ENCODE measurements around the gene OAF.
A peak's percentile ranks its signal among the peaks of the same experiment; 100 is the strongest.

Gene OAF

DNA sequence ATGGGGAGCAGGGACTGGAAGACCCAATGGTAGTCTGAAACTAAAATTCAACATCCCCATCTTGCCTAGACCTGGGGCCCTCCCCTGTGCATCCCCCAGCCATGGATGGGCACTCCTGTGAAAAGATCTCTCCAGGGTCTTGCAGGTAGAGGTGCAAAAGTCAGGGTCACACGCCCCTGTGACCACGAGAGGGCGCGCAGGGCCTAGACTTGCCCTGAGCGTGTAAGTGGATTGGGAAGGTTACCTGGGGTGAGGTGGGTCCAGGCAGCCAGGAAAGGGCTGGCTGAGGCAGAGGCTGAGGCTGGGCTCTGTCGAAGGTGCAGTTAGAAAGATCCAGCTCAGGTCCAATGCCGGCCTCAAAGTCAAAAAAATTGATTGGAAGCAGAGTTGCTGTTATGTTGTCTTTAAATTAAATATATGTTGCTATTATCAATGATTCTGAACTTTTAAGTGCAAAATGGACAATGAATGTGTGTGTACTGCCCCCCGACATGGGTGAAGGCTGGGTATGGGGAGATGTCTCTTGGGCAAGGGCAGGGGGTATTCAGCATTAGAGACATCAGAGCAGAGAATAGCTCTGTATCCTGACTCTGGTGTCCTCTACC lies 24.3 kb downstream of the OAF start:
- Histone ChIP-seq H3K36me3 (ENCODE audit: insufficient read depth, low read length) (no peaks in the 10 kb centered on the region), H3K9ac (ENCODE audit: insufficient read length) (no peak overlapping the region), H3K27ac (no peak overlapping the region), H3K9me3 (ENCODE audit: low read depth, low read length) (no peaks in the 10 kb centered on the region), H3K4me3 (no peak overlapping the region)
- TF ChIP-seq POLR2AphosphoS5 (IDR thresholded peaks at IDR 0.05; ENCODE audit: borderline replicate concordance, low read depth, low read length) = no peak
- TF ChIP-seq EZH2 (IDR thresholded peaks at IDR 0.05) = no peak
- no peak for DNase-seq (ENCODE audit: low read depth, low spot score)

DNA sequence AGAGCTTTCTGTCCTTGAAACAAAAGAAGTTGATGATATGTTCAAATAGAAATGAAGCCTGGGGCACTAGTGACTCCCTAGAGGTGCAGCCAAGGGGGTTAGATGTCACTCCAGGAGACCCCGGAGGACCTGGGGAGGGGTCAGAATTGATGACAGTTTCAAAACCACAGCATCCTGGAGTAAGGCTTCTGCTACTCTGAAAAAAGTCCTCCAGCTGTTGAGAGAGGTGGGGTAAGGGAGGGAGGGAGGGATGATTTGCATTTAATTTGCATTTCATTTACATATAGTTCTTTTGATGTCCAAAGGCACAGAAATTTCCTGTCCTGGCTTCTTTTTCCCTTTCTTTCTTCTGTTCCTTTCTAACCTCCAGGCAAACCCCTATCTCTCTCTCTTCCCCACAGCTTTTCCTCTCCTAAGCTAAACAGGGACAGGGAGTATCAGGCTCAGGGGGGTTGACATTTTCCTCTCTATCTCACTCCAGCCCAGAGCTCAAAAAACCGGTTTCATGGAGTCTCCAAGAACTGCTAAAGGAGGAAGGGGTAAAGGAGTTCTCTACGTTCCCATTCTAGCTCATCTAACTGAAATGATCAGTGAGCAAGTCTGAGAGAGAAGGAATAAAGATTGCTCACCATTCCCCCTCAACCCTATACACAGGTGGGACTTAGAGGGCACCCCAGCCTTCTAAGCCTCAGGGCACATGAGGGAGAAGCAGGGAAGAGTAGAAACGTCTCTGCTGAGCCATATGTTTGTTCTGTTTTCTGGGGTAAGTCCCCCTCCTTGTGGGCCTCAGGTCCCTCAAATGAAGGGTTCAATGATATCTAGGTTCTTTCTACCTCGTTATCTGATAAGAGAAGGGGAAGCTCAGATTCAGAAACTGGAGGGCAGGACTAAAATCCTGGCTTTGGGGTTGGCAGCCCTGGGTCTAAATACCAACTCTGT lies 25.6 kb downstream of the OAF start:
- peak overlapping the region; percentile 64; the same call in 1 of the 2 replicates for H3K27ac ChIP-seq
- no peaks in the 10 kb centered on the region for H3K36me3 ChIP-seq (ENCODE audit: insufficient read depth, low read length)
- H3K4me3 ChIP-seq = no peak overlapping the region
- DNase-seq (ENCODE audit: low read depth, low spot score) = peak; percentile 28
- H3K9ac ChIP-seq (ENCODE audit: insufficient read length) = no peak overlapping the region
- no peaks in the 10 kb centered on the region for H3K9me3 ChIP-seq (ENCODE audit: low read depth, low read length)
- TF ChIP-seq POLR2AphosphoS5 (IDR thresholded peaks at IDR 0.05; ENCODE audit: borderline replicate concordance, low read depth, low read length) (peak; percentile 85), EZH2 (IDR thresholded peaks at IDR 0.05) (no peak)

DNA sequence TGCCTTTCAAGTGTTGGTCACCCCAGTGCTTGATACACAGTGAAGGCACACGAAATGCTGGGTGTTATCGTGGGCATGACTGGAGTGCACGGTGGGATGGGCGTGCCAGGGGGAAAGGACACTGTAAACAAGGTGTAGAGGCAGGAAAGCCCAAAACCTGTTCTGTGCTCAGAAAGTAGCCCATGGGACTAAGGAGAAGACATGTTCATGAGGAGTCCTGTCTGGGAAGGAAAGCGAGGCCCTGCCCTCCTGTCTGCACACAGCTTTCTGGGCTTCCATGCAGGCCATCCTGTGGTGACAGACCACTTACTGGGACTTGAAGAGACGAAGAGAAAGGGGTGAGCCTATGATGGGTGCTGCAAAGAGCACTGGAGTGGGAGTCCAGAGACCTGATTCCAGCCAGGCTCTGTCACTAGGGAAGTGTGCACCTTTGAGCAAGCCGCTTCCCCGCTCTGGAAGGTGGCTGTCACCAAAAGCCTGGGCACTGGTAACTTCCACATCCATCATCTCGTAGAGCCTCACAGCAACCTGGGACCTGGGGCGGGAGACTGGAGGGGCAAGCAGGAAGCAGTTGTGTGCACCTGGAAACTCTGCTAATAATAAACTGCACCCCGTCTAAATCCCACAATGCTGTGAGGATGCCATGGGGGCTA lies 28.3 kb downstream of the OAF start:
- Histone ChIP-seq H3K9ac (ENCODE audit: insufficient read length) (no peak overlapping the region), H3K36me3 (ENCODE audit: insufficient read depth, low read length) (no peaks in the 10 kb centered on the region), H3K27ac (no peak overlapping the region), H3K4me3 (no peak overlapping the region), H3K9me3 (ENCODE audit: low read depth, low read length) (no peaks in the 10 kb centered on the region)
- TF ChIP-seq EZH2 (IDR thresholded peaks at IDR 0.05) = no peak
- no peak for TF ChIP-seq POLR2AphosphoS5 (IDR thresholded peaks at IDR 0.05; ENCODE audit: borderline replicate concordance, low read depth, low read length)
- TF ChIP-seq FOXP2 (optimal IDR thresholded peaks at IDR 0.05; ENCODE audit: control extremely low read depth, extremely low read length, insufficient read depth) = no peak
- DNase-seq (ENCODE audit: low read depth, low spot score) = no peak

DNA sequence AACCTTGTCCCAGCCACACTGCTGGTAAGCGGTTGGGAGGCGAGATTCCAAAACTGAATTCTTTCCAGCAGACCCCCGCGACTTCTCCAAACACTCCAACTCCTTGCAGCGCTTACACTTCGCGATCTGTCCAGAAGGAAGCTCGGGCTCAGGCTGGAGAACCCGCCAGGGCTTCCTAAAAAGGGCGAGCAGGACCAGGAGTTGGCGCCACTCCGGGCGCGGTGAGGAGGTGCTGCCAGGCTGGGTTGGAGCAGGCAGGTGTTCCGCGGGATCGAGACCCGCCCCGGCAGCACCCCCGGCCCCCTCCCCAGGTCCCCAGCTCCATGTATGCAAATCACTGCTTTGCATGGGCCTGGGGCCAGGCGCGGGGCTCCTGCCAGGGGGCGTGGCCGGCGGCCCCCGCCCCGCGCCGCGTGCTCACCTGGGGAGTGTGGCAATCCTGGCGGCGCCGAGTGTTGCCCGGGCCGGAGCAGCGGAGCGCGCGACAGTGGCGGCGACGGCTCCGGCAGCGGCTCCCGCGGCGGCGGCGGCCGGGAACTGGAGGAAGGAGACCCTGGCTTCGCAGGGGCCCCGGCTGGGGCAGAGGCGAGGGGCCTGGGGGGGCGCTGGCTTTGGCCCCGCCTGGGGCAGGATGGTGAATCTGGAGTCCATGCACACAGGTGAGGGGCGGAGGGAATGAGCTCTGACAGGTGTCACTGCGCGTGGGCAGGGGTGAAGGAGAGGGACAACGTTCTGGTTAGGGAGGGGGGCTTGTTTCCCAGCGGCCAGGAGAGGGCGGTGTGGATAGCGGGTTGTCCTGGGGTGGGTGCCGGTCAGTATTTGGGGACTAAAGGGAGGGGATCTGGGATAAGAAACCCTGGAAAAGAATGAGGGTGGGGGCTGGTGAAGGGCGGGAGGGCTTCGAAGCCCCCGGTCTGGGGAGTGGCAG lies 29.1 kb downstream of the OAF start, which contains the start of gene POU2F3:
Gene POU2F3 (plus strand): TSS at position 428 of the 928 bp plus-strand sequence. CDS start 204 bp downstream, at position 632.
- Histone ChIP-seq H3K9ac (ENCODE audit: insufficient read length) (no peak within 1 kb of the TSS), H3K4me3 (no peak within 1 kb of the TSS), H3K27ac (no peak within 1 kb of the TSS), H3K36me3 (ENCODE audit: insufficient read depth, low read length) (no peaks in the 10 kb centered on the region), H3K9me3 (ENCODE audit: low read depth, low read length) (no peaks in the 10 kb centered on the region)
- no peak for DNase-seq (ENCODE audit: low read depth, low spot score)
- TF ChIP-seq EZH2 (IDR thresholded peaks at IDR 0.05) = no peak
- TF ChIP-seq FOXP2 (optimal IDR thresholded peaks at IDR 0.05; ENCODE audit: control extremely low read depth, extremely low read length, insufficient read depth) = no peak
- TF ChIP-seq POLR2AphosphoS5 (IDR thresholded peaks at IDR 0.05; ENCODE audit: borderline replicate concordance, low read depth, low read length) = no peak

DNA sequence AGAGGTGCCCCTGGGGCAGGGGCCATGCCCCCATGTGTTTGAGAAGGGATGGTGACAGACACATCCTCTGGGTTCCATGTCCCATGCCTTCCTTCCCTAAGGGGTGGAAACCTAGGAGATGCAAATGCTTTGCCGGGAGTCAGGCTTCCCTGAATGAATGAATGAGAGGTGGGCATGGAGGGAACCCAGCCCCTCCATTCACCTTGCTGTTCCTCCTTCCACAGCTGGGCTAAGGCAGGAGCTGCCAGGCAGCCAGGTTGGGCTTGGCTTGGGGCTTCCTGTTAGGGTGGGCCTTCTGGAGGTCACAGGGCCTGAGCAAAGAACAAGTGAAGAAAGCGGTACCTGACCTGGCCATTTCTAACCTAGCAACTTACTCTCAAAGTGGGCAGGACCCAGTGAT lies 30.0 kb downstream of the OAF start:
- Histone ChIP-seq H3K9ac (ENCODE audit: insufficient read length) (no peak overlapping the region), H3K36me3 (ENCODE audit: insufficient read depth, low read length) (no peaks in the 10 kb centered on the region), H3K4me3 (no peak overlapping the region), H3K9me3 (ENCODE audit: low read depth, low read length) (no peaks in the 10 kb centered on the region), H3K27ac (no peak overlapping the region)
- no peak for DNase-seq (ENCODE audit: low read depth, low spot score)
- TF ChIP-seq FOXP2 (optimal IDR thresholded peaks at IDR 0.05; ENCODE audit: control extremely low read depth, extremely low read length, insufficient read depth) (no peak), POLR2AphosphoS5 (IDR thresholded peaks at IDR 0.05; ENCODE audit: borderline replicate concordance, low read depth, low read length) (no peak), EZH2 (IDR thresholded peaks at IDR 0.05) (no peak)

DNA sequence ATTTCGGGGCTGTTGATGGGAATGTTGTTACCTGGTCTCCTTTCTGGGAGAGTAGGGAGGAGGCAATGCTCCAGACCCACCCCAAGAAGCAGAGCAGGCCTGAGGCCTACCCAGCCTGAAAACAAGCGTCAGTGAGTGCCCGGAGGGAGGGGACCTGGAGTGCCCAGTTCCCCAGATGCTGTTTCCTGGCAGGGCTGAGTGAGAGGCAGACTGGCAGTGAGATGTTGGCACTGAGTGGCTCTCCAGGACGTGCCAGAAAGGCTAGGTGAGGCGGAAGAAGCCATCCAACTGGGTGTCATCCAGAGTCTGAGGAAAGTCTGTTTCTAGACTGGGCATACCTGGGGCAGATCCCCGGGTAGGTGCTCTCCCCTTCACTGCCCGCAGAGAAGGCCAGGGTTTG lies 30.4 kb downstream of the OAF start:
- H3K9ac ChIP-seq (ENCODE audit: insufficient read length) = no peak overlapping the region
- DNase-seq (ENCODE audit: low read depth, low spot score) = no peak
- TF ChIP-seq POLR2AphosphoS5 (IDR thresholded peaks at IDR 0.05; ENCODE audit: borderline replicate concordance, low read depth, low read length) = no peak
- no peak for TF ChIP-seq EZH2 (IDR thresholded peaks at IDR 0.05)
- no peak for TF ChIP-seq FOXP2 (optimal IDR thresholded peaks at IDR 0.05; ENCODE audit: control extremely low read depth, extremely low read length, insufficient read depth)
- no peaks in the 10 kb centered on the region for H3K9me3 ChIP-seq (ENCODE audit: low read depth, low read length)
- H3K4me3 ChIP-seq = no peak overlapping the region
- no peak overlapping the region for H3K27ac ChIP-seq
- H3K36me3 ChIP-seq (ENCODE audit: insufficient read depth, low read length) = no peaks in the 10 kb centered on the region

DNA sequence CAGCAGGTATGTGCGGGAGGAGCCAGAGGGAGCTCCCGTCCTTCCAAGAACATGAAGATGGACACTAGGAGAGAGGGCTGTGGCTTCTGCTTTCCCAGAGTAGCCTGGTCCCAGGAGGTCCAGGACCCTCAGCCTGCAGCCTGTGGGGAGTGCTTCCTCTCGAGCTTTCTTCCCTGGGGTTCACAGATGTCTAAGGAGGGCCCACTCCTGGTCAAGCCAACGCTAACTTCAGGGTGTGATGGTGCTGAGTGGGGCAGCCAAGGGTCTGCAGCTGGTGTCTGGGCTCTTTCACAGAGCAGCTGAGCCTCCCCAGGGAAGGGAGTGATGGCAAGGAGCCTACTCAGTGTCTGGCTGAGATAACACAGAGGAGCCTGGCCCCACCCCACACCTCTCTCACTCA lies 32.4 kb downstream of the OAF start:
- Histone ChIP-seq H3K9me3 (ENCODE audit: low read depth, low read length) (no peaks in the 10 kb centered on the region), H3K9ac (ENCODE audit: insufficient read length) (no peak overlapping the region), H3K36me3 (ENCODE audit: insufficient read depth, low read length) (no peaks in the 10 kb centered on the region), H3K4me3 (no peak overlapping the region), H3K27ac (no peak overlapping the region)
- DNase-seq (ENCODE audit: low read depth, low spot score) = no peak
- TF ChIP-seq EZH2 (IDR thresholded peaks at IDR 0.05) (no peak), POLR2AphosphoS5 (IDR thresholded peaks at IDR 0.05; ENCODE audit: borderline replicate concordance, low read depth, low read length) (no peak), FOXP2 (optimal IDR thresholded peaks at IDR 0.05; ENCODE audit: control extremely low read depth, extremely low read length, insufficient read depth) (no peak)
